Raji (cell line): ENCODE results near the gene BARHL1.

Source experiments
- POLR2A ChIP-seq: IDR thresholded peaks from 2 replicates; pipeline ENCODE4 v1.6.1; 2011; ENCODE audit warnings: low read depth, low read length, control low read depth; ENCODE audit not compliant: insufficient read depth

The BARHL1 gene

GRCh38 chr9:132614324-132614723 is 31.9 kb downstream of the BARHL1 start:
- no peak for TF ChIP-seq POLR2A

- TF ChIP-seq POLR2A = no peak
Measured at GRCh38 chr9:132615774-132616173, 33.4 kb downstream of the BARHL1 start.

- no peak for TF ChIP-seq POLR2A
Measured at GRCh38 chr9:132616725-132617124, 34.3 kb downstream of the BARHL1 start.

GRCh38 chr9:132622159-132622558 is 39.8 kb downstream of the BARHL1 start:
- TF ChIP-seq POLR2A = no peak

- TF ChIP-seq POLR2A = no peak
Measured at GRCh38 chr9:132626285-132626684, 43.9 kb downstream of the BARHL1 start.

GRCh38 chr9:132627106-132627505 is 44.7 kb downstream of the BARHL1 start:
- TF ChIP-seq POLR2A = no peak

- TF ChIP-seq POLR2A = no peak
Measured at GRCh38 chr9:132627594-132627993, 45.2 kb downstream of the BARHL1 start.

- TF ChIP-seq POLR2A = no peak
Measured at GRCh38 chr9:132628746-132629145, 46.3 kb downstream of the BARHL1 start.

GRCh38 chr9:132630116-132630515 is 47.7 kb downstream of the BARHL1 start:
- no peak for TF ChIP-seq POLR2A

GRCh38 chr9:132630811-132631210 is 48.4 kb downstream of the BARHL1 start:
- no peak for TF ChIP-seq POLR2A

GRCh38 chr9:132631280-132631679 is 48.9 kb downstream of the BARHL1 start:
- no peak for TF ChIP-seq POLR2A

- TF ChIP-seq POLR2A = no peak
Measured at GRCh38 chr9:132631685-132632084, 49.3 kb downstream of the BARHL1 start.

GRCh38 chr9:132632413-132633129 is 50.2 kb downstream of the BARHL1 start:
- TF ChIP-seq POLR2A = no peak

GRCh38 chr9:132634327-132634726 is 51.9 kb downstream of the BARHL1 start:
- no peak for TF ChIP-seq POLR2A

- TF ChIP-seq POLR2A = no peak
Measured at GRCh38 chr9:132637351-132637750, 54.9 kb downstream of the BARHL1 start.

GRCh38 chr9:132637801-132638200 is 55.4 kb downstream of the BARHL1 start:
- no peak for TF ChIP-seq POLR2A

GRCh38 chr9:132638240-132638639 is 55.8 kb downstream of the BARHL1 start:
- no peak for TF ChIP-seq POLR2A
